Panc1 (cell line): Measurements from ENCODE around the gene PROSER3. TPM values are rescaled to one million over a fixed set of nuclear protein-coding genes. Genes with fewer than 3 reads are reported as not detected.
A peak's percentile ranks its signal among the peaks of the same experiment; 100 is the strongest.
"Not testable (repeated sequence)": the region's sequence is repeated elsewhere in the genome, so short reads cannot be mapped to it uniquely, and the experiment has no call there.

Experiments used
- ATAC-seq: fragments of 200-7000 bp; cut with Tn5 transposase; 2 replicates; pipeline ENCODE4 v1.9.1; 2020; ENCODE audit warnings: mild to moderate bottlenecking, moderate library complexity
- BruUV-seq: library from RNA; stranded (reverse); fragments of 400-500 nt; replicated peaks from 2 replicates; lab custom pipeline; 2021; lab: Mats Ljungman, UMichigan
- CTCF ChIA-PET: fragments of 300-600 bp; sonication (Branson Sonifier 250); formaldehyde crosslinking; loops from one replicate; lab custom pipeline; 2022; ENCODE audit warnings: antibody characterized with exemption; lab: Charles Lee
- POLR2A ChIA-PET: fragments of 300-600 bp; sonication (Branson Sonifier 250); formaldehyde crosslinking; loops from one replicate; lab custom pipeline; 2022; ENCODE audit warnings: antibody characterized with exemption; lab: Charles Lee
- DNase-seq: peaks from one replicate; pipeline ENCODE4 v3.0.0-alpha.2; 2010; ENCODE audit warnings: low read depth, low spot score
- H3K27ac ChIP-seq: 2 replicates; pipeline ENCODE4 v1.5.1; 2011; ENCODE audit warnings: mild to moderate bottlenecking, low read length, inconsistent platforms
- H3K27me3 ChIP-seq: fragments of 200-500 bp; sonication (Bioruptor generic); 2 replicates; pipeline ENCODE4 v1.6.0; 2014; ENCODE audit warnings: low read length, inconsistent platforms; ENCODE audit not compliant: control insufficient read depth, insufficient read depth
- H3K36me3 ChIP-seq: fragments of 200-500 bp; sonication (Bioruptor generic); 2 replicates; pipeline ENCODE4 v1.5.1; 2014; ENCODE audit warnings: inconsistent platforms, mild to moderate bottlenecking, low read length, moderate library complexity; ENCODE audit not compliant: control insufficient read depth, insufficient read depth
- H3K4me1 ChIP-seq: 2 replicates; pipeline ENCODE4 v1.5.1; 2011; ENCODE audit warnings: inconsistent platforms, mild to moderate bottlenecking, low read length, moderate library complexity; ENCODE audit not compliant: control insufficient read depth, insufficient read depth
- H3K4me3 ChIP-seq, 2 experiments: 2 replicates each; pipeline ENCODE4 v1.5.1; 2011 to 2012; ENCODE audit warnings: low read depth in 2 of 2, low read length in 2 of 2, mild to moderate bottlenecking in 2 of 2, inconsistent platforms in 1 of 2, moderate library complexity in 1 of 2
- H3K9me3 ChIP-seq: fragments of 200-500 bp; sonication (Bioruptor generic); 2 replicates; pipeline ENCODE4 v1.5.1; 2014; ENCODE audit warnings: low read depth, mild to moderate bottlenecking, inconsistent platforms, low read length, moderate library complexity; ENCODE audit not compliant: control insufficient read depth, insufficient read depth
- POLR2AphosphoS5 ChIP-seq: IDR thresholded peaks from 2 replicates; pipeline ENCODE4 v1.6.1; 2012; ENCODE audit warnings: mild to moderate bottlenecking, low read depth, low read length, moderate library complexity
- REST ChIP-seq, 2 experiments: IDR thresholded peaks; 2 replicates each; pipeline ENCODE4 v1.6.1; 2011 to 2012; ENCODE audit warnings: low read depth in 2 of 2, control low read depth in 1 of 2, low read length in 1 of 2, mild to moderate bottlenecking in 1 of 2, moderate library complexity in 1 of 2; ENCODE audit not compliant: insufficient read depth in 1 of 2
- SIN3A ChIP-seq: IDR thresholded peaks from 2 replicates; pipeline ENCODE4 v1.6.1; 2012; ENCODE audit warnings: low read depth, mild to moderate bottlenecking, low read length, moderate library complexity, borderline replicate concordance; ENCODE audit not compliant: insufficient read depth
- TCF7L2 ChIP-seq: IDR thresholded peaks from 2 replicates; pipeline ENCODE4 v1.6.1; 2011; ENCODE audit warnings: mild to moderate bottlenecking, low read depth, low read length, inconsistent platforms
- in situ Hi-C: cut with HindIII; loops from 2 replicates; pipeline ENCODE4 v1.10.0; 2016; ENCODE audit warnings: low sequenced_read_pairs, low pct_unique_long_range_greater_than_20kb
- intact Hi-C: fragments of 100-400 bp; cut with micrococcal nuclease; formaldehyde crosslinking; loops from one replicate; pipeline ENCODE4 v1.10.0; 2022; ENCODE audit not compliant: unreplicated experiment
- total RNA-seq: library from RNA; stranded (reverse); gene quantifications from one replicate; pipeline ENCODE4 v1.2.1, GENCODE V29; 2021; ENCODE audit not compliant: unreplicated experiment
- TF ChIP-seq, protein P1 (sequence below): fragments of 450-650 bp; IDR thresholded peaks from 2 replicates; pipeline ENCODE4 v1.5.1; 2017; ENCODE audit warnings: mild to moderate bottlenecking

PROSER3 gene
- total RNA-seq, 1 experiment from 2014 or later, result 63.9 TPM

GRCh38 chr19:35768082-35768421 is 10.1 kb downstream of the PROSER3 start:
- no TSS peak for BruUV-seq
- Histone ChIP-seq H3K27ac (no peak overlapping the region), H3K27me3 (no peaks in the 10 kb centered on the region), H3K36me3 (no peaks in the 10 kb centered on the region), H3K4me3 (no peak overlapping the region), H3K4me1 (no peaks in the 10 kb centered on the region), H3K9me3 (no peaks in the 10 kb centered on the region)
- DNase-seq (no peak), ATAC-seq (no peak)
- in situ Hi-C loops, result no loop called here
- CTCF ChIA-PET, result no interaction called here
- POLR2A ChIA-PET, result interaction anchor here (0.6 kb wide), 1 partner anchor 115 kb away, joined by 6 read pairs; no protein-coding TSS in a partner anchor
- intact Hi-C loops, result no loop called here
- no peak for TF ChIP-seq REST (IDR thresholded peaks at IDR 0.05; ENCODE audit: insufficient read depth in 1 of 2, low read depth in 2 of 2, low read length in 1 of 2)
- no peak for TF ChIP-seq SIN3A
- TF ChIP-seq TCF7L2, result no peak
- TF ChIP-seq, protein P1, sequence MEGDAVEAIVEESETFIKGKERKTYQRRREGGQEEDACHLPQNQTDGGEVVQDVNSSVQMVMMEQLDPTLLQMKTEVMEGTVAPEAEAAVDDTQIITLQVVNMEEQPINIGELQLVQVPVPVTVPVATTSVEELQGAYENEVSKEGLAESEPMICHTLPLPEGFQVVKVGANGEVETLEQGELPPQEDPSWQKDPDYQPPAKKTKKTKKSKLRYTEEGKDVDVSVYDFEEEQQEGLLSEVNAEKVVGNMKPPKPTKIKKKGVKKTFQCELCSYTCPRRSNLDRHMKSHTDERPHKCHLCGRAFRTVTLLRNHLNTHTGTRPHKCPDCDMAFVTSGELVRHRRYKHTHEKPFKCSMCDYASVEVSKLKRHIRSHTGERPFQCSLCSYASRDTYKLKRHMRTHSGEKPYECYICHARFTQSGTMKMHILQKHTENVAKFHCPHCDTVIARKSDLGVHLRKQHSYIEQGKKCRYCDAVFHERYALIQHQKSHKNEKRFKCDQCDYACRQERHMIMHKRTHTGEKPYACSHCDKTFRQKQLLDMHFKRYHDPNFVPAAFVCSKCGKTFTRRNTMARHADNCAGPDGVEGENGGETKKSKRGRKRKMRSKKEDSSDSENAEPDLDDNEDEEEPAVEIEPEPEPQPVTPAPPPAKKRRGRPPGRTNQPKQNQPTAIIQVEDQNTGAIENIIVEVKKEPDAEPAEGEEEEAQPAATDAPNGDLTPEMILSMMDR, result no peak
- no peak for TF ChIP-seq POLR2AphosphoS5

DNA sequence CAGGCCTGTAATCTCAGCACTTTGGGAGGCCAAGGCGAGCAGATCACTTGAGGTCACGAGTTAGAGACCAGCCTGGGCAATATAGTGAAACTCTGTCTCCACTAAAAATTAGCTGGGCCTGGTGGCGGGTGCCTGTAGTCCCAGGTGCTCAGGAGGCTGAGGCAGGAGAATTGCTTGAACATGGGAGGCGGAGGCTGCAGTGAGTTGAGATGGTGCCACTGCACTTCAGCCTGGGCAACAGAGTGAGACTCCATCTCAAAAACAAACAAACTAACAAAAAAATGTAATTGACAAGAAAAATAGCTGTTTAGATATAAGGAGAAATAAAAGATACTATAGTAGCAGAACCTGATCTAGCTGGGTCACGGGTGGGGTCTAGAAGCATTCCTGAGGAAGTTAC is 14.4 kb downstream of the PROSER3 start:
- intact Hi-C loops, H3K36me3 ChIP-seq, H3K9me3 ChIP-seq, H3K27me3 ChIP-seq, POLR2A ChIA-PET, H3K27ac ChIP-seq, CTCF ChIA-PET, ATAC-seq, in situ Hi-C loops, DNase-seq, BruUV-seq, H3K4me3 ChIP-seq: not testable (repeated sequence)
- H3K4me1 ChIP-seq, result peaks cover 11% of the 10 kb centered on the region; the same call in 1 of the 2 replicates

- POLR2A ChIA-PET, result no interaction called here
- CTCF ChIA-PET, result interaction anchor here (0.6 kb wide), 1 partner anchor 28 kb away, joined by 3 read pairs; the partner anchor contains the start of genes PSENEN and U2AF1L4
- Histone ChIP-seq H3K27ac (no peak overlapping the region), H3K9me3 (no peaks in the 10 kb centered on the region), H3K4me3 (no peak overlapping the region), H3K4me1 (peaks cover 11% of the 10 kb centered on the region; the same call in 1 of the 2 replicates), H3K27me3 (no peaks in the 10 kb centered on the region), H3K36me3 (no peaks in the 10 kb centered on the region)
- intact Hi-C loops, result no loop called here
- DNase-seq, result no peak
- TF ChIP-seq REST (IDR thresholded peaks at IDR 0.05; ENCODE audit: insufficient read depth in 1 of 2, low read depth in 2 of 2, low read length in 1 of 2) (no peak), TCF7L2 (no peak), POLR2AphosphoS5 (peak; percentile 36; the same call in 1 of the 2 replicates)
- no peak for ATAC-seq
- no TSS peak for BruUV-seq
- in situ Hi-C loops, result no loop called here
Observed at GRCh38 chr19:35773020-35773806, 15.2 kb downstream of the PROSER3 start.
